HL-60/S4 (cell line): Measurements from ENCODE around the gene ZNG1F.
"Not testable (repeated sequence)": the region's sequence is repeated elsewhere in the genome, so short reads cannot be mapped to it uniquely, and the experiment has no call there.

Source experiments
- in situ Hi-C: fragments of 300-500 bp; cut with MboI; formaldehyde crosslinking; loops from 2 replicates; pipeline ENCODE4 v1.14.3; 2022; ENCODE audit warnings: low sequenced_read_pairs

Gene ZNG1F

DNA sequence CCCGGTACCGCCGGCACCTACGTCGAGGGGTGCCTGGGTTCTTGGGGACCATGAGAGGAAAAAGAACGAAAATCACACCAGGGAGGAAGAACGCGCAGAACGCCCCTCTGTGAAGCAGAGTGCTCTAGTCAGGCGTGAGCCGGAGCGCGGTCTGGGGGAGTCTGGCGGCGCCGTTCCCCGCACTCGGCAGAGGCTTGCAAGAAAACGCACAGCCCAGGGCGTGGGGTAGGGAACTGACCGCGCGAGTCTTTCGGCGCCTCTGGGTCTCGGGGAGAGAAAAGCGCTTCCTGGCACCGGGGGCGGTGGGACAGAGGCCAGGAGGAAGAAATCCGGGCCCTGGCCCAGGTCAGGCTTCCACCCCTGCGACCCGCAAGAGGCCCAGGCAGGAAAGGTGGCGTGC, 65.3 kb downstream of the ZNG1F start:
- in situ Hi-C loops = not testable (repeated sequence)

DNA sequence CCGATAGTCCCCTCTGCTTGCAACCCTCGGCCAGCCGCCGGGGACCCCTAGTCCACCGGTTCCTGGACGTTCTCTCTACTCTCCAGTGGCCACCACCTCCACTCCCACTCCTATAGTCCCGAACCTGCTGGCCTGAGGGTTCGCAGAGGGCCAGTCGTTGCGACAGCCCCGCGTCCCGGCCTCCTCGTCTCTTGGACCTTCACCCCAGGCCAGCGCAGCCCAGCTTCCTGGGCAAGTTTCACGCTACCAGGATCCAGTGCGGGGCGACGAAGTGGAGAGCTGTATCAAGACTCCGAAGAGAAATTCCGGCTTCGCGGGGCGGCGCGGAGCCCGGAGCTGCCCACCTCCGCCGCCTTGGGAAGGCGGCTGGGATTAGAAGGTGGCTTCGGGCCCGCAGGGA, 65.7 kb downstream of the ZNG1F start:
- in situ Hi-C loops = not testable (repeated sequence)

DNA sequence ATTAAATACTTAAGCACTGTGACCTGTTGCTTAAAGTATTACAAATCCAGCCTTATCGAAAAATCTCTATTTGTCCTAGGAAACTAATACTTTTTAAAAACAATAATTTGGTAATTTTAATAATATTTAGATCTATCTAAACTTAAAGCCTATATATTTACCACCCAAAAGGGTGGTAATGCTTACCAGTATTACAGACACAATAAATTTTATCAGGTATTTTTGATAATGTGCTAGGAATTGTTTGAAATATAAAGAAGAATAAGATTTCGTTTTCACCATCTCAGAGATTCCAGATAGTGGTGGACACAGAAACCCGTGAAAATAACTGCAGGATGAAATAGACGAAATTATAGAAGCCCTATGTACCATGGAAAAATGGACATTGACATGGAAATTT, 68.4 kb downstream of the ZNG1F start:
- in situ Hi-C loops = not testable (repeated sequence)

DNA sequence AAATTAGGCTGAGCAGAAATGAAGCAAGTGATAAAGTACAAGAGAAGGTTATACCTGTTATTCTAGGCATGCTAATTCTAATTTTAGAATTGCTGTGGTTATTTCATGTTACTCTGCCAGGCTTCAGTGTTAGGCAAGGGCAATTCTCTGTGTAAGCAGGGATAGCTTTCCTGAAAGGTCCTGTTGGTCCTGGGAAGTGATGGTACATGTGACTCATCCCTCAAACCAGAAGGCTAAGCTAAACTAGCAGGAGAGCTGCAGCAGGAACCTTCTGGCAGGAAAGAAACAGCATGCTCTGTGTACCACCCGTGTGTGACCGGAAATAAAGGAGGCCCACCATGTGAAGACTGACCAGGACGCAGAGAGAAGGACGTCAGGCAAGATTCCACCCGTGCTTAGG, 69.4 kb downstream of the ZNG1F start:
- in situ Hi-C loops = not testable (repeated sequence)

DNA sequence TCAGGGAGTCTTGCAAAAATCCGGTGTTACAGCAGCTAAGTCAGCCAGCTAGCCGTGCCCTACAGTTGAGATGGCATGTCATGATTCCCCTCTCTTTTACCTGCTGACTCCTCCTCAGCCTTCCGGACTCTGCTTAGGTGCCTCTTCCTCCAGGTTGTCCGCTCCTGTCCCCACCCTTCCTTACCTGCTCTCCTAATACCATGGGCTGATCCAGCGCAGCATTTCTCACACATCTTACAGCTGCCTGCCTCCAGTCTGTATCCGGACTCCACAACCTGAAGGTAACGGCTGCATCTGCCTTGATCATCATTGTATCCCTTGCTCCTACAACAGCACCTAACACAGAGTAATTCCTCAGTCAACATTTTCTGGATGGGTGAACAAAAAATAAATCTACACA, 69.8 kb downstream of the ZNG1F start:
- in situ Hi-C loops = not testable (repeated sequence)

DNA sequence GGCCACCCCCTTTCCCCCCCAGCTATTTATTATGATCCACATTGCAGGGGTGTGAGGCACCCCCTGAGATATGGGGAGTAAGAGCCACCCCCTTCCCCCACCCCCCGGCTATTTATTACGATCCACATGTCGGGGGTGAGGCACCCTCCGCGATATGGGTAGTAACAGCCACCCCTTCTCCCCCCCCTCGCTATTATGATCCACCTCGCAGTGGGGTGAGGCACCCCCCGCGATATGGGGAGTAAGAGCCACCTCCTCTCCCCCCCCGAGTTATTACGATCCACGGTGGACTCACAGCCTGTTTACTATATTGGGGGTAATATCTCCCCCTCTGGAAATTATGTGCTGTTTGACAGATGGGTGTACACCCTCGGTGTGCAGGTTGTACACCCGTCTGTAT, 75.8 kb downstream of the ZNG1F start:
- in situ Hi-C loops = not testable (repeated sequence)

DNA sequence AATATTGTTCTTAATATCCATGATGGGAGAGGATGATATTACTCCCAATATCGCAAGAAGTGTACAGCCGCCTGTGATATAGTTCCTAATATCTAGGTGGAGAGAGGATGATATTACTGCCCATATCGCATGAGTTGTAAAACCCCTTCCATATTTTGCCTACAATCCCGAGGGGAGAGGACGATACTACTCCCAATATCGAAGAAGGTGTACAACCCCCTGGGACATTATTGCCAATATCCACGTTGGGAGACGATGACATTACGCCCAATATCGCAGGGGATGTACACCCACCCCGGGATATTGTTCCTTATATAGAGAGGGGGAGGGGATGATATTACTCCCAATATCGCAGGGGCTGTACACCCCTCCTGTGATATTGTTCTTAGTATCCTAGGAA, 77.7 kb downstream of the ZNG1F start:
- in situ Hi-C loops = not testable (repeated sequence)

DNA sequence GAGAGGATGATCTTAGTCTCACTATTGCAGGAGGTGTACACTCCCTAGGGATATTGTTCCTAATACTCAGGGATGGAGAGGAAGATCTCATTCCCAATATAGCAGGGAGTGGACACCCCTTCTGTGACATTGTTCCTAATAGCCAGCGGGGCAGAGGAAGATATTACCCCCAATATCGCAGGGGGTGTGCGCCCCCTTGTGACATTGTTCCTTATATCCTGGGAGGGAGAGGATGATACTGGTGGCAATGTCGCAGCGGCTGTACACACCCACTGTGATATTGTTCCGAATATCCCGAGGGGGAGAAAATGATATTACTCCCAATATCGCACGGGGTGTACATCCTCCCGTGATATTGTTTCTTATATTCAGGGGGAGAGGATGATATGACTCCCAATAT, 78.2 kb downstream of the ZNG1F start:
- in situ Hi-C loops = not testable (repeated sequence)

DNA sequence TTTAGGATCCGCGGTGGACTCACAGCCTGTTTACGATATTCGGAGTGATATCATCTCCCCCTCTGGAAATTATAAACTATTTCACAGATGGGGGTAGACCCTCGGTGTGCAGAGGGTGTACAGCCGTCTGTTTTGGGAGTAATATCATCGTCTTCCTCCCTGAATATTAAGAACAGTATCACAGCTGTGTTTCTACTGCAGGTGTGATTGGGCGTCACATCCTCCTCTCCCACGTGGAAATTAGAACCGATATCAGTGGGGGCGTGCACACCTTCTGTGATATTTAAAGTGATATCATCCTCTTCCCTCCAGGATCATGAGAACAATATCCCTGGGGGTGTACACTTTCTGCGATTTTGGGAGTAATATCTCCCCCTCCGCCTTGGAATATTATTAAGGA, 79.9 kb downstream of the ZNG1F start:
- in situ Hi-C loops = not testable (repeated sequence)

DNA sequence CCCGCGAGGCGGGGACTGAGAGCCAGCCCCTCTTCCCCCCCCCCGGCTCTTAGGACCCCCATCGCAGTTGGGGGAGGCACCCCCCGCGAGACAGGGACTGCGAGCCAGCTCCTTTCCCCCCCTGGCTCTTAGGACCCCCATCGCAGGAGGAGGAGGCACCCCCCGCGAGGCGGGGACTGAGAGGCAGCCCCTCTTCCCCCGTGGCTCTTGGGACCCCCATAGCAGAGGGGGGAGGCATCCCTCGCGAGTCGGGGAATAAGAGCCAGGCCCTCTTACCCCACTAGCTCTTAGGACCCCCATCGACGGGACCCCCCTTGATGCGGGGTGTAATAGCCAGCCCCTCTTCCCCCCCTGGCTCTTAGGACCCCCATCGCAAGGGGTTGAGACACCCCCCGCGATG, 80.3 kb downstream of the ZNG1F start:
- in situ Hi-C loops = not testable (repeated sequence)

DNA sequence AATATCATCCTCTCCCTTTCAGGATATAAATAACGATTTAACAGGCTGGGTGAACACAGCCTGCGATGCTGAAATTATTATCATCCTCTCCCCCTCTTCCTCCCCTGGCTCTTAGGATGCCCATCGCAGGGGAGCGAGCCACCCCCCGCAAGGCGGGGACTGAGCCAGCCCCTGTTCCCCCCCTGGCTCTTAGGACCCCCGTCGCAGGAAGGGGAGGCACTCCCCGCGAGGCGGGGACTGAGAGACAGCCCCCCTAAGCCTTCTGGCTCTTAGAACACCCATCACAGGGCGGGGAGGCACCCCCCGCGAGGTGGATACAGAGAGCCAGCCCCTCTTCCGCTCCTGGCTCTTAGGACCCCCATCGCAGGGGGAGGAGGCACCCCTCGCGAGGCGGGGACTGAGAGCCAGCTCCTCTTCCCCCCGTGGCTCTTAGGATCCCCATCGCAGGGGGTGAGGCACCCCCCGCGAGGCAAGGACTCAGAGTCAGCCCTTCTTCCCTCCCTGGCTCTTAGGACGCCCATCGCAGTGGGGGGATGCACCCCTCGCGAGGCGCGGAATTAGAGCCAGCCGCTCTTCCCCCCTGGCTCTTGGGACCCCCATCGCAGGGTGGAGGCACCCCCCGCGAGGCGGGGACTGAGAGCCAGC, 82.5 kb downstream of the ZNG1F start:
- in situ Hi-C loops = not testable (repeated sequence)

DNA sequence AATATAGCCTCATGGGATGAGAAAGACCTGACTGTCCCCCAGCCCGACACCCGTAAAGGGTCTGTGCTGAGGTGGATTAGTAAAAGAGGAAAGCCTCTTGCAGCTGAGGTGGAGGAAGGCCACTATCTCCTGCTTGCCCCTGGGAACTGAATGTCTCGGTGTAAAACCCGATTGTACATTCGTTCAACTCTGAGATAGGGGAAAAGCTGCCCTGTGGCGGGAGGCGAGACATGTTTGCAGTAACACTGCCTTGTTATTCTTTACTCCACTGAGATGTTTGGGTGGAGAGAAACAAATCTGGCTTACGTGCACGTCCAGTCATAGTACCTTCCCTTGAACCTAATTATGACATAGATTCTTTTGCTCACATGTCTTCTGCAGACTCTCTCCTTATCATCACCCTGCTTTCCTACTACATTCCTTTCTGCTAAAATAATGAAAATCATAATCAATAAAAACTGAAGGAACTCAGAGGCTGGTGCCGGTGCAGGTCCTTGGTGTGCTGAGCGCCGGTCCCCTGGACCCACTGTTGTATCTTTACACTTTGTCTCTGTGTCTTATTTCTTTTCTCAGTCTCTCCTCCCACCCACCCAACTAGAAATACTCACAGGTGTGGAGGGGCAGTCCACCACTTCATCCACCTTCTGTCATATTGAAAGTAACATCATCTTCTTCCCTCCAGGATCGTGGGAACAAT, 83.4 kb downstream of the ZNG1F start:
- in situ Hi-C loops = not testable (repeated sequence)

DNA sequence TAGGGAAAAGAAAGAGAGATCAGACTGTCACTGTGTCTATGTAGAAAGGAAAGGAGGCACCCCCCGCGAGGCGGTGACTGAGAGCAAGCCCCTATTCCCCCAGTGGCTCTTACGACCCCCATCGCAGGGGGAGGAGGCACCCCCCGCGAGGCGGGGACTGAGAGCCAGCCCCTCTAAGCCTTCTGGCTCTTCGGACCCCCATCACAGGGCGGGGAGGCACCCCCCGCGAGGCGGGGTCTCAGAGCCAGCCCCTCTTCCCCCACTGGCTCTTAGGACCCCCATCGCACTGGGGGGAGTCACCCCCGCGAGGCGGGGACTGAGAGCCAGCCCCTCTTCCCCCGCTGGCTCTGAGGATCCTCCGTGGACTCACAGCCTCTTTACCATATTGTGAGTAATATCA, 84.6 kb downstream of the ZNG1F start:
- in situ Hi-C loops = not testable (repeated sequence)

DNA sequence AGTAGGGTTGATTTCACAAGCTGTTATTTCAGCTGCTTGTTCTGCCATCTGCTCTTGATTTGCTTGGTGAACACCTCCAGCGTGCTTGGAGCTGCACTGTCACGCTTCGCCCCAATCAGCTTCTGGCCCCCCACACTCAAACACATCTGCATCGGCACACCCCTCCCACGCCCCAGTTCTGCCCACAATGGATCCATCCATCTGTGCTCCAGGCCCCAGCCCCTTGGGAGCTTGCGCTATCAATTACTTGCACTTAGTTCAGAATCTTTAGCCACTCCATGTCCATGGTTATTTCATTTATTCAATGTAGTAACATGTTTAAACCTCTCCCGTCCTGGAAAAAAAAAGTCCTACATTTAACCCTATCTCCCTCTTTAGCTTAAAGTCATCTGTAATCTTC, 88.6 kb downstream of the ZNG1F start:
- in situ Hi-C loops = not testable (repeated sequence)

DNA sequence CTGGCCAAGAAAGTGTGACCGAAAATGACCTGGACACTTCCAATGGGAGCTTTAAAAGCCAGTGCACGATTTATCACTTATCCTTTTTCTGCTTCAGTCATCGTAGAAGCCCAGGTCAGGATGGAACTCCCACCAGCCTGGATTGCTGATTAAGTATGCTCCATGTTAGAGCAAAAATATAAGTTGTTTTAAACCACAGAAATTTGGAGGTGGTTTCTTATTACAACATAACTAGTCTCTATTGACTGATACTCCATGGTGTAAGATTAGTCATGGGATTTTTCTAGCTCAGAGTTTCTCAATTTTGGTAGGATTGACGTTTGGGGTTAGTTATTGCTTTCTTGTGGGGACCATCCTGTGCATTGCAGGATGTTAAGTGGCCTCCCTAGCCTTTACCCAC, 90.4 kb downstream of the ZNG1F start:
- in situ Hi-C loops = not testable (repeated sequence)

DNA sequence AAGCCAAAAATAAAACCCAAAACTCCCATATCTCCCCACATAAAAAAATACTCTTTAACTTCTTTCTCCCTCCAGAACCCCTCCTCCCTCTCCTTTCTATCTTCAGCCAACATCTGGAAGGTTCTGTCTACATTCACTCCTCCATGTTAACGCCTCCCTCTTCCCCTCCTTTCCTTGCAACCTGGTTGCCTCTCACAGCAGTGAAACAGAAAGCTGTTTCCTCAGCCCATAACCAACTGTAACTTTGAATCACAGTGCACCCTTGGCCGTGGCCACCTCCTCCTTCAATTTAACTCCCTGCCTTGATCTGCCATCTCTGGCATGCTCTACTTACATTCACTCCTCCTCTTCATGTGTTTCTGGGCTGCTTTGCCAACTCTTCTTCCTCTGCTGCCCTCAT, 94.1 kb downstream of the ZNG1F start:
- in situ Hi-C loops = not testable (repeated sequence)

DNA sequence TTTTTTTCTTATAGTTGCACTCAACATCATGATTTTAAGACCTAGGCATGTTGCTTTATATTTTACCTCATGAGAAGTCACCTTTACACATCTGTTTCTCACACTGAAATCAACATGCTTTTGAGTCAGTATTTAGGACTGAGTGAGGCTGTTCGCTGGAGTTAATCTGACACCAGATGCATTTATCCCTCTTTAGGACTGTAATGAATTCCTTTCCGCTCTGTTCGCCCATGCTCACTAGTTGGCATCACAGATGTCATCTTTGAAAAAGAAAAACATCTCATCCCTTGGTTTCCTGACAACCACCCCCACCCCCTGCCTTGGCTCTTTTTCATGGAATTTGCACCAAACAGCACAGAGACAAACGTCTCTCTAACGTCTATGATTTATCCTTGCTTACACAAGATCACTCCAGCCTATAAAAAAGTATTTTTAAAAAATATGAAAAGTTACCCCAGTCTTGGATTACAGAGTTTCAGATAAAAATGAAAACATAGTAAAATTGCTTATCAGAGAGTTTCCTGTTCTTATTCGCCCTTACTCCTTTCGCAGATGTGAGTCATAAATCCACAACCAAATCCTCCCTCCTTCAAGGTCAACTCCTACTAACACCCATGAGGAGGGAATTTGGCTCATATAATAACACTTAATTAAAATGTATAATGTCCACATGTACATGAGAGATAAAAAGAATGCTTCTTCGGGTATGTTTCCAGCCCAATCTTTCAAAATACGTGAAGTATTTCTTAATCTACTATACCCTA, 94.9 kb downstream of the ZNG1F start:
- in situ Hi-C loops = not testable (repeated sequence)

DNA sequence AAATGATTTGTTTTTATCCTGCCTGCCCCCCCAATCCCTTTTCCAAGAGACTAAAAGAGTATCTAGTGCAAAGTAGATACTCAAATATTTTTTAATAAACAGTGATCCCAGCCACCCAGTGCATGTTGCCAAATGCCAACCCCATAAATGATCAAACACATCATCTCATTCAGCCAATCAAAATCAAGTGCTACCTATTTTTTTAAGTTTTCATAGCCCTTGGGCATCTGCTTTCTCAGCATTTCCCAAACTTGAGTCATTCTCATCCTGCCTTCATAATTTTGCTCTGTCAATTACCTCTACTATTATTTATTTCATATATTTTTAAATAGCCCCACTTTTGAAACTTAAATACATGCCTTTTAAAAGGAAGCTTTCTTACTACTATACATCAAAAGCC, 98.2 kb downstream of the ZNG1F start:
- in situ Hi-C loops = not testable (repeated sequence)

DNA sequence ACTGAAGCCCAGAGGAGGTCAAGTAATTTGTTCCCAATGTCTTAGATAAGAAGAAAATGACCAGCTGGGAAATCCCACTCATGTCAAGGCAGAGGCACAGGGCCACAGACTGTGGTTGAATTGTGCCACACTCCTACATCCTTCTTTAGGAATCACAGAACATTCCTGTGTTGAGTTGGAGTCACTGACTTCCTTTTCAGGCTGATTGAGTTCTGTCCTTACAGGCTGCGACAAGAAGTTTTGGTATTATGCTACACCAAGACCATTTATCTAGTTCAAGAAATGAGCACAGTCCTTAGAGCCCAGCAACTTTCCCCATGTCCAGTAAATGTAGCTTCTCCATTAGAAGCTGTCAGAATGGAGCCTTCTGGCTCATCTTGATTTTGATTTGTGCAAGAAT, 98.7 kb downstream of the ZNG1F start:
- in situ Hi-C loops = not testable (repeated sequence)

DNA sequence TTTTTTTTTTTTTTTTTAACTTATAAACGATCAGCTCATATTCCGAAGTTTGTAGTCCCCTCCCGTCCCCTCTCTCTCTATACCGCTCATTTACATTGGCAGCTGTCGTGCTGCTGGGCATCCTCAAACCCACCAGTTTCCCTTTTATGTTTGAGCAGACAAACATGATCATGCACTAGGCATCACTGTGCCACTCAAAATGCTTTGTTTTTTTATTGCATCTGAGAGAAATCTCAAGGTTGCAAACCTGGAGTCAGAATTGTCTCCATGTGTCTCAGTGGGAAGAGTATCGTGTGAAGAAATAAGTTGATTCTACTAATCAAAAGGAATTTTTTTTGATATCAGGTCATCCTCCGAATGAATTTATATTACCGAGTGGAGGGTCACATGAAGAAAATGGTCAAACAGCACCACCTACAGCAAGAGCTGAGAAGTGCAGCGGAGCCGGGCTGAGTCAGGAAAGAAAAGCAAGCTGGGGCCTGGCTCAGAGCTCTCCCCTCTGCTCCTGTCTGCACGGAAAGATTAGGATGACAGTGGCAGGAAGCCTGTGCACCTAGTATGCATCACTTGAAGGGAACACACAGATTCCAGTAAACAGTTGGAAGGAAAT, 100.6 kb downstream of the ZNG1F start:
- in situ Hi-C loops = not testable (repeated sequence)

DNA sequence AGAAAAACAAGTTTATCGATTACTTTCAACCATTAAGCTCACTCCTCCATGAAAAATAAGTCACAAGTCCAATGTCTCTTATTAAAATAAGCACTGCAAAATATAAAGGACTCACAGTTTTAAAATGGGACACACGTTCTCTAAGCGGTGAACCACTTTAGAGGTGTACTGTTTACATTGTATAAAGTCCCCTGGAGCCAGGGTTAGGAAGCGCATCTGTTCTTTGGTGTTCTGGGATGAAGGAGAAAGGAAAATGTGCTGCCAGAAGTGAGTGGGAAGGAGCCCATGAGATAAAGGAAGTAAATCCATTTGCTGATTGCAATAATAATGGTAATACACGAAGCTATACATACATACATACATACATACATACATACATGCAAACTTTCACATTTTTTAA, 101.2 kb downstream of the ZNG1F start:
- in situ Hi-C loops = not testable (repeated sequence)
